BE2C (cell line): ENCODE results near the gene GPATCH2.

Experiments used
- DNase-seq: peaks from one replicate; pipeline ENCODE4 v3.0.0-alpha.2; 2020
- H3K27me3 ChIP-seq: fragments of 250-450 bp; sonication (Bioruptor Pico); 2 replicates; pipeline ENCODE4 v1.5.1; 2020; ENCODE audit warnings: mild to moderate bottlenecking
- H3K36me3 ChIP-seq: fragments of 250-450 bp; sonication (Bioruptor Pico); 2 replicates; pipeline ENCODE4 v1.5.1; 2020; ENCODE audit warnings: mild to moderate bottlenecking
- H3K4me1 ChIP-seq: fragments of 250-450 bp; sonication (Bioruptor Pico); 2 replicates; pipeline ENCODE4 v1.5.1; 2020
- H3K4me3 ChIP-seq: 2 replicates; pipeline ENCODE4 v1.5.1; 2011; ENCODE audit warnings: low read depth, low read length
- H3K9me3 ChIP-seq: fragments of 250-450 bp; sonication (Bioruptor Pico); 2 replicates; pipeline ENCODE4 v1.5.1; 2020
- CTCF ChIP-seq: IDR thresholded peaks from 2 replicates; pipeline ENCODE4 v1.5.1; 2012; ENCODE audit warnings: mild to moderate bottlenecking, low read depth, low read length

GPATCH2 gene

GRCh38 chr1:217431395-217431794 lies 199.5 kb downstream of the GPATCH2 start:
- Histone ChIP-seq H3K4me1 (peaks cover 5% of the 10 kb centered on the region; the same call in 1 of the 2 replicates), H3K4me3 (no peak overlapping the region), H3K36me3 (no peaks in the 10 kb centered on the region), H3K27me3 (no peaks in the 10 kb centered on the region), H3K9me3 (no peaks in the 10 kb centered on the region)
- no peak for DNase-seq
- TF ChIP-seq CTCF = peak; percentile 46

- no peaks in the 10 kb centered on the region for H3K36me3 ChIP-seq
- no peak for DNase-seq
- no peaks in the 10 kb centered on the region for H3K4me1 ChIP-seq
- no peak for TF ChIP-seq CTCF
- no peaks in the 10 kb centered on the region for H3K27me3 ChIP-seq
- H3K4me3 ChIP-seq = no peak overlapping the region
- no peaks in the 10 kb centered on the region for H3K9me3 ChIP-seq
Observed at GRCh38 chr1:217425422-217425821, 205.5 kb downstream of the GPATCH2 start.

GRCh38 chr1:217419194-217419551 lies 211.7 kb downstream of the GPATCH2 start:
- Histone ChIP-seq H3K9me3 (no peaks in the 10 kb centered on the region), H3K4me1 (no peaks in the 10 kb centered on the region), H3K4me3 (no peak overlapping the region), H3K36me3 (no peaks in the 10 kb centered on the region), H3K27me3 (no peaks in the 10 kb centered on the region)
- no peak for TF ChIP-seq CTCF
- no peak for DNase-seq

- Histone ChIP-seq H3K36me3 (no peaks in the 10 kb centered on the region), H3K4me1 (no peaks in the 10 kb centered on the region), H3K27me3 (no peaks in the 10 kb centered on the region), H3K9me3 (no peaks in the 10 kb centered on the region), H3K4me3 (no peak overlapping the region)
- DNase-seq = no peak
- no peak for TF ChIP-seq CTCF
Observed at GRCh38 chr1:217418269-217419193, 212.4 kb downstream of the GPATCH2 start.

GRCh38 chr1:217417363-217417762 lies 213.5 kb downstream of the GPATCH2 start:
- no peaks in the 10 kb centered on the region for H3K27me3 ChIP-seq
- TF ChIP-seq CTCF = no peak
- no peaks in the 10 kb centered on the region for H3K9me3 ChIP-seq
- DNase-seq = no peak
- no peak overlapping the region for H3K4me3 ChIP-seq
- H3K4me1 ChIP-seq = no peaks in the 10 kb centered on the region
- no peaks in the 10 kb centered on the region for H3K36me3 ChIP-seq

- H3K36me3 ChIP-seq = no peaks in the 10 kb centered on the region
- peak; percentile 12 for DNase-seq
- TF ChIP-seq CTCF = no peak
- H3K4me3 ChIP-seq = no peak overlapping the region
- H3K27me3 ChIP-seq = no peaks in the 10 kb centered on the region
- H3K9me3 ChIP-seq = no peaks in the 10 kb centered on the region
- H3K4me1 ChIP-seq = no peaks in the 10 kb centered on the region
Observed at GRCh38 chr1:217407534-217408001, 223.3 kb downstream of the GPATCH2 start.
